Esophagus squamous epithelium (tissue), 4 donors: ENCODE data around the gene NRXN3.
A peak's percentile ranks its signal among the peaks of the same experiment; 100 is the strongest.

Experiments
- CTCF ChIP-seq, 6 experiments: fragments of 450-650 bp in 4 of 6; fragments of 200-600 bp in 2 of 6; sonication (generic) in 2 of 6; IDR thresholded peaks; one replicate each; pipeline ENCODE4 v1.5.1; 2016 to 2019; ENCODE audit warnings: antibody characterized with exemption in 6 of 6, mild to moderate bottlenecking in 4 of 6, moderate library complexity in 4 of 6
- POLR2A ChIP-seq, 4 donors: fragments of 450-650 bp; IDR thresholded peaks; one replicate each; pipeline ENCODE4 v1.6.1; 2017; ENCODE audit warnings: antibody characterized with exemption in 4 of 4, mild to moderate bottlenecking in 4 of 4, moderate library complexity in 3 of 4

- TF ChIP-seq CTCF (IDR thresholded peaks at IDR 0.05): peak; percentile 55 to 80 (median 62)
- TF ChIP-seq POLR2A (IDR thresholded peaks at IDR 0.05): no peak
Observed at GRCh38 chr14:78959674-78960264, 789.6 kb downstream of the NRXN3 start.
